ENCODE measurements around the gene AQP2. TPM values are rescaled to one million over a fixed set of nuclear protein-coding genes. Genes with fewer than 3 reads are reported as not detected.

AQP2 gene
- total RNA-seq, 2 donors from 2014 or later = not detected

- Histone ChIP-seq H3K27ac (no peak overlapping the region), H3K27me3 (peaks cover 26% of the 10 kb centered on the region), H3K4me3 (no peak overlapping the region), H3K9me3 (no peaks in the 10 kb centered on the region), H3K4me1 (peaks cover 3% of the 10 kb centered on the region), H3K36me3 (no peaks in the 10 kb centered on the region), H3K9ac (ENCODE audit: low read depth in 2 of 2, low read length in 2 of 2) (no peak overlapping the region)
- no peak for DNase-seq
- no peak for TF ChIP-seq CTCF (IDR thresholded peaks at IDR 0.05)
- intact Hi-C loops (cut with DNase I) = no loop called here
These were observed 5.5 kb downstream of the AQP2 start for GRCh38 chr12:49955899-49956662.

GRCh38 chr12:49956663-49957569, 6.4 kb downstream of the AQP2 start:
- Histone ChIP-seq H3K27me3 (peaks cover 31% of the 10 kb centered on the region), H3K9ac (ENCODE audit: low read depth in 2 of 2, low read length in 2 of 2) (no peak overlapping the region), H3K4me3 (no peak overlapping the region), H3K36me3 (no peaks in the 10 kb centered on the region), H3K9me3 (no peaks in the 10 kb centered on the region), H3K4me1 (peaks cover 6% of the 10 kb centered on the region), H3K27ac (no peak overlapping the region)
- TF ChIP-seq CTCF (IDR thresholded peaks at IDR 0.05) = no peak
- intact Hi-C loops (cut with DNase I) = no loop called here
- no peak for DNase-seq

- no peak for DNase-seq
- no peak overlapping the region for H3K27ac ChIP-seq
- intact Hi-C loops (cut with DNase I) = no loop called here
- H3K36me3 ChIP-seq = no peaks in the 10 kb centered on the region
- peaks cover 6% of the 10 kb centered on the region for H3K4me1 ChIP-seq
- no peak overlapping the region for H3K9ac ChIP-seq (ENCODE audit: low read depth in 2 of 2, low read length in 2 of 2)
- no peak overlapping the region for H3K4me3 ChIP-seq
- no peak for TF ChIP-seq CTCF (IDR thresholded peaks at IDR 0.05)
- H3K27me3 ChIP-seq = peaks cover 31% of the 10 kb centered on the region
- no peaks in the 10 kb centered on the region for H3K9me3 ChIP-seq
These were observed 7.0 kb downstream of the AQP2 start for GRCh38 chr12:49957570-49957967.

- H3K9ac ChIP-seq (ENCODE audit: low read depth in 2 of 2, low read length in 2 of 2) = no peak overlapping the region
- no peak overlapping the region for H3K27ac ChIP-seq
- H3K4me3 ChIP-seq = no peak overlapping the region
- no peak for DNase-seq
- no peak for TF ChIP-seq CTCF (IDR thresholded peaks at IDR 0.05)
- intact Hi-C loops (cut with DNase I) = no loop called here
- H3K36me3 ChIP-seq = no peaks in the 10 kb centered on the region
- peaks cover 25% of the 10 kb centered on the region for H3K27me3 ChIP-seq
- peaks cover 6% of the 10 kb centered on the region for H3K4me1 ChIP-seq
- no peaks in the 10 kb centered on the region for H3K9me3 ChIP-seq
These were observed 9.3 kb downstream of the AQP2 start for GRCh38 chr12:49959685-49960473.

GRCh38 chr12:49960474-49961110, 10.1 kb downstream of the AQP2 start:
- Histone ChIP-seq H3K9ac (ENCODE audit: low read depth in 2 of 2, low read length in 2 of 2) (no peak overlapping the region), H3K27ac (no peak overlapping the region), H3K4me3 (no peak overlapping the region), H3K4me1 (peaks cover 6% of the 10 kb centered on the region), H3K36me3 (no peaks in the 10 kb centered on the region), H3K9me3 (no peaks in the 10 kb centered on the region), H3K27me3 (peaks cover 18% of the 10 kb centered on the region)
- TF ChIP-seq CTCF (IDR thresholded peaks at IDR 0.05) = no peak
- intact Hi-C loops (cut with DNase I) = no loop called here
- DNase-seq = no peak
